Mesendoderm (in vitro differentiated cells): ENCODE data around the gene RMRP.
"Not testable (repeated sequence)": the region's sequence is repeated elsewhere in the genome, so short reads cannot be mapped to it uniquely, and the experiment has no call there.

ENCODE experiments used
- DNase-seq: peaks from one replicate; pipeline ENCODE4 v3.0.0; 2013
- H2AK5ac ChIP-seq: 2 replicates; pipeline ENCODE4 v1.6.1; 2013; ENCODE audit warnings: low read length, inconsistent platforms
- H2BK120ac ChIP-seq: 2 replicates; pipeline ENCODE4 v1.6.1; 2013; ENCODE audit warnings: low read depth, mild to moderate bottlenecking, low read length, moderate library complexity, mixed read lengths
- H2BK15ac ChIP-seq: replicated peaks from 2 replicates; pipeline ENCODE4 v1.6.1; 2013; ENCODE audit warnings: low read depth, mild to moderate bottlenecking, moderate library complexity
- H2BK5ac ChIP-seq: 2 replicates; pipeline ENCODE4 v1.6.1; 2013; ENCODE audit warnings: low read length, inconsistent platforms
- H3K18ac ChIP-seq: 2 replicates; pipeline ENCODE4 v1.6.1; 2013; ENCODE audit warnings: mild to moderate bottlenecking, low read length, mixed read lengths
- H3K23ac ChIP-seq: one replicate; pipeline ENCODE4 v1.6.1; 2013; ENCODE audit warnings: low read length
- H3K27ac ChIP-seq: 2 replicates; pipeline ENCODE4 v1.5.1; 2013; ENCODE audit warnings: low read depth, mild to moderate bottlenecking, inconsistent platforms, low read length, moderate library complexity
- H3K27me3 ChIP-seq: 2 replicates; pipeline ENCODE4 v1.6.1; 2013; ENCODE audit warnings: low read length, control low read depth, mild to moderate bottlenecking, inconsistent platforms; ENCODE audit not compliant: insufficient read depth, poor library complexity
- H3K36me3 ChIP-seq: 2 replicates; pipeline ENCODE4 v1.6.1; 2013; ENCODE audit warnings: low read length, inconsistent platforms; ENCODE audit not compliant: control insufficient read depth, insufficient read depth
- H3K4ac ChIP-seq: one replicate; pipeline ENCODE4 v1.6.1; 2013; ENCODE audit warnings: low read depth, mild to moderate bottlenecking, low read length, moderate library complexity
- H3K4me1 ChIP-seq: 2 replicates; pipeline ENCODE4 v1.6.1; 2013; ENCODE audit warnings: low read depth, low read length, inconsistent platforms; ENCODE audit not compliant: control insufficient read depth
- H3K4me2 ChIP-seq: 2 replicates; pipeline ENCODE4 v1.6.1; 2013; ENCODE audit warnings: low read length
- H3K4me3 ChIP-seq: 2 replicates; pipeline ENCODE4 v1.5.1; 2013; ENCODE audit warnings: mild to moderate bottlenecking, low read length
- H3K56ac ChIP-seq: one replicate; pipeline ENCODE4 v1.6.1; 2013; ENCODE audit warnings: low read length
- H3K79me1 ChIP-seq: 2 replicates; pipeline ENCODE4 v1.6.1; 2013; ENCODE audit warnings: low read length, inconsistent platforms
- H3K79me2 ChIP-seq: 2 replicates; pipeline ENCODE4 v1.6.1; 2013; ENCODE audit warnings: mild to moderate bottlenecking, low read length; ENCODE audit not compliant: control insufficient read depth, insufficient read depth
- H3K9ac ChIP-seq: 2 replicates; pipeline ENCODE4 v1.6.1; 2013; ENCODE audit warnings: low read length, inconsistent platforms
- H4K5ac ChIP-seq: one replicate; pipeline ENCODE4 v1.6.1; 2013; ENCODE audit warnings: low read length
- H4K8ac ChIP-seq: one replicate; pipeline ENCODE4 v1.6.1; 2013; ENCODE audit warnings: low read depth, mild to moderate bottlenecking, control low read depth, low read length, moderate library complexity
- WGBS: extraction: QIAGEN DNeasy Blood & Tissue Kit; methylation state at CpG from one replicate; pipeline ENCODE4 v1.1.7; 2013; ENCODE audit warnings: low lambda C conversion rate, missing lambda C conversion rate; ENCODE audit not compliant: insufficient coverage; ENCODE audit errors: extremely low coverage; 5-methylcytosine and 5-hydroxymethylcytosine counted together

Gene RMRP

DNA sequence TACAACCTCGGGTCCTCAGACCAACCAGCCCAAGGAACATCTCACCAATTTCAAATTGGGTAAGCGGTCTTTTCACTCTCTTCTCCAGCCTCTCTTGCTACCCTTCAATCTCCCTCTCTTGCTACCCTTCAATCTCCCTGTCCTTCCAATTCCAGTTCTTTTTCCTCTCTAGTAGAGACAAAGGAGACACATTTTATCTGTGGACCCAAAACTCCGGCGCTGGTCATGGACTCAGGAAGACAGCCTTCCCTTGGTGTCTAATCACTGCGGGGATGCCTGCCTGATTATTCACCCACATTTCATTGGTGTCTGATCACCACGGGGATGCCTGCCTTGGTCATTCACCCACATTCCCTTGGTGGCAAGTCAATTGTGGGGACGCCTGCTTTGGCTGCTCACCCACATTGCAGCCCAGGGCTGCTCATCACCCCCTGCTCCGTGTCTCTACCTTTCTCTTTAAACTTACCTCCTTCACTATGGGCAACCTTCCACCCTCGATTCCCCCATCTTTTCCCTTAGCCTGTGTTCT lies 20.3 kb downstream of the RMRP start:
- H3K4ac ChIP-seq, H2BK5ac ChIP-seq, H3K27me3 ChIP-seq, H4K5ac ChIP-seq, H2BK15ac ChIP-seq, H3K23ac ChIP-seq, H3K18ac ChIP-seq, H3K56ac ChIP-seq, H3K4me3 ChIP-seq, H3K27ac ChIP-seq, H3K4me1 ChIP-seq, H3K79me1 ChIP-seq, H3K9ac ChIP-seq, H3K4me2 ChIP-seq, H2BK120ac ChIP-seq, H2AK5ac ChIP-seq, DNase-seq, H4K8ac ChIP-seq, H3K79me2 ChIP-seq, H3K36me3 ChIP-seq: not testable (repeated sequence)
- no CpG with 5 or more reads among the region's 9 CpGs for WGBS

DNA sequence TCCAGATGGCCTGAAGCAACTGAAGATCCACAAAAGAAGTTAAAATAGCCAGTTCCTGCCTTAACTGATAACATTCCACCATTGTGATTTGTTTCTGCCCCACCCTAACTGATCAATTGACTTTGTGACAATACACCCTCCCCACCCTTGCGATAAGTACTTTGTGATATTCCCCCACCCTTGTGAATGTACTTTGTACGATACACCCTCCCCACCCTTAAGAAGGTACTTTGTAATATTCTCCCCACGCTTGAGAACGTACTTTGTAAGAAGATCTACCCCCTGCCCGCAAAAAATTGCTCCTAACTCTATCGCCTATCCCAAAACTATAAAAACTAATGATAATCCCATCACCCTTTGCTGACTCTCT lies 21.0 kb downstream of the RMRP start:
- not testable (repeated sequence) for H3K4me2 ChIP-seq, H3K36me3 ChIP-seq, H4K5ac ChIP-seq, H2BK120ac ChIP-seq, H2BK15ac ChIP-seq, H3K56ac ChIP-seq, H3K27me3 ChIP-seq, H2AK5ac ChIP-seq, H3K4ac ChIP-seq, H3K23ac ChIP-seq, H3K79me1 ChIP-seq, H4K8ac ChIP-seq, H2BK5ac ChIP-seq, H3K9ac ChIP-seq, H3K4me1 ChIP-seq, H3K27ac ChIP-seq, H3K79me2 ChIP-seq, H3K18ac ChIP-seq, DNase-seq, H3K4me3 ChIP-seq
- WGBS: 100% methylated on average over 2 of the region's 6 CpGs

GRCh38 chr9:35636135-35636876 lies 21.5 kb downstream of the RMRP start:
- Histone ChIP-seq H4K5ac (no peak overlapping the region), H3K4me2 (no peak overlapping the region), H4K8ac (no peak overlapping the region), H3K36me3 (no peaks in the 10 kb centered on the region), H2BK15ac (no peak overlapping the region), H3K18ac (no peak overlapping the region), H3K9ac (no peak overlapping the region), H3K4me3 (no peak overlapping the region), H3K4me1 (no peaks in the 10 kb centered on the region), H3K4ac (no peak overlapping the region), H3K27me3 (no peaks in the 10 kb centered on the region), H2BK120ac (no peak overlapping the region), H3K56ac (no peak overlapping the region), H2AK5ac (no peak overlapping the region), H2BK5ac (no peak overlapping the region), H3K79me1 (no peaks in the 10 kb centered on the region), H3K27ac (no peak overlapping the region), H3K79me2 (no peaks in the 10 kb centered on the region), H3K23ac (no peak overlapping the region)
- no CpG with 5 or more reads among the region's 9 CpGs for WGBS
- DNase-seq: no peak

- Histone ChIP-seq H3K79me1 (no peaks in the 10 kb centered on the region), H2BK15ac (no peak overlapping the region), H2AK5ac (no peak overlapping the region), H4K5ac (no peak overlapping the region), H3K4me1 (no peaks in the 10 kb centered on the region), H3K23ac (no peak overlapping the region), H2BK5ac (no peak overlapping the region), H3K9ac (no peak overlapping the region), H3K27me3 (no peaks in the 10 kb centered on the region), H3K4me3 (no peak overlapping the region), H3K4ac (no peak overlapping the region), H3K27ac (no peak overlapping the region), H3K56ac (no peak overlapping the region), H3K79me2 (no peaks in the 10 kb centered on the region), H3K36me3 (no peaks in the 10 kb centered on the region), H3K18ac (no peak overlapping the region), H2BK120ac (no peak overlapping the region), H4K8ac (no peak overlapping the region), H3K4me2 (no peak overlapping the region)
- DNase-seq: no peak
These were observed 22.1 kb downstream of the RMRP start for GRCh38 chr9:35635730-35636129.

DNA sequence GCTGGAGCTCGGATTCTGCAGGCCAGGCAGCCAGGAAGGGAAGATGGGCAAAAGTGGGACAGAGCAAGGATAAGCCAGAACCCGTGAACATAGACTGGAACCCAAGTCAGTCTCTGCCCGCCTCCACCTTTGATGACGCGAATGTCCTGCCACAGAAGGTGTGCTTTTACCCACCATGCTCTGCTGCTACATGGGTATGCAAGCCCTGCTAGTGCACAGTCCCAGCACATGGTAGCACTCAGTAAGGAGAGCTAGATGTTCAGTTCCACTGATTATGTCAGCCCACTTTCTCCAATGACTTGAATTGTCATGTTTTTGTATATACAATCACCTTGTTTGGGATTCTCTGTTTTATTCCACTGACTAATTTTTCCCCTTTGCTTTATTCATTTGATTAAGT lies 28.2 kb downstream of the RMRP start:
- Histone ChIP-seq H3K79me2 (no peaks in the 10 kb centered on the region), H3K27me3 (no peaks in the 10 kb centered on the region), H2BK5ac (no peak overlapping the region), H3K23ac (no peak overlapping the region), H3K36me3 (no peaks in the 10 kb centered on the region), H3K4me2 (no peak overlapping the region), H3K4me1 (no peaks in the 10 kb centered on the region), H2AK5ac (no peak overlapping the region), H3K79me1 (no peaks in the 10 kb centered on the region), H3K9ac (no peak overlapping the region), H3K27ac (no peak overlapping the region), H3K4ac (no peak overlapping the region), H2BK120ac (no peak overlapping the region), H3K56ac (no peak overlapping the region), H3K4me3 (no peak overlapping the region), H2BK15ac (no peak overlapping the region), H3K18ac (no peak overlapping the region), H4K5ac (no peak overlapping the region), H4K8ac (no peak overlapping the region)
- no CpG with 5 or more reads among the region's 5 CpGs for WGBS
- no peak for DNase-seq

- no peak overlapping the region for H3K4me2 ChIP-seq
- H3K27me3 ChIP-seq: no peaks in the 10 kb centered on the region
- H2BK120ac ChIP-seq: no peak overlapping the region
- H3K56ac ChIP-seq: no peak overlapping the region
- H3K4me1 ChIP-seq: no peaks in the 10 kb centered on the region
- no peak overlapping the region for H3K4me3 ChIP-seq
- no peak overlapping the region for H3K9ac ChIP-seq
- no peak overlapping the region for H2BK15ac ChIP-seq
- H2AK5ac ChIP-seq: no peak overlapping the region
- no peak overlapping the region for H3K4ac ChIP-seq
- H3K36me3 ChIP-seq: no peaks in the 10 kb centered on the region
- H3K18ac ChIP-seq: no peak overlapping the region
- H3K79me2 ChIP-seq: no peaks in the 10 kb centered on the region
- H3K23ac ChIP-seq: no peak overlapping the region
- WGBS: no CpG with 5 or more reads among the region's 6 CpGs
- H3K79me1 ChIP-seq: no peaks in the 10 kb centered on the region
- H2BK5ac ChIP-seq: no peak overlapping the region
- DNase-seq: no peak
- H3K27ac ChIP-seq: no peak overlapping the region
- no peak overlapping the region for H4K5ac ChIP-seq
- no peak overlapping the region for H4K8ac ChIP-seq
These were observed 29.3 kb downstream of the RMRP start for GRCh38 chr9:35628389-35628991.
